ENCODE measurements around the gene GABRG3.

DNA sequence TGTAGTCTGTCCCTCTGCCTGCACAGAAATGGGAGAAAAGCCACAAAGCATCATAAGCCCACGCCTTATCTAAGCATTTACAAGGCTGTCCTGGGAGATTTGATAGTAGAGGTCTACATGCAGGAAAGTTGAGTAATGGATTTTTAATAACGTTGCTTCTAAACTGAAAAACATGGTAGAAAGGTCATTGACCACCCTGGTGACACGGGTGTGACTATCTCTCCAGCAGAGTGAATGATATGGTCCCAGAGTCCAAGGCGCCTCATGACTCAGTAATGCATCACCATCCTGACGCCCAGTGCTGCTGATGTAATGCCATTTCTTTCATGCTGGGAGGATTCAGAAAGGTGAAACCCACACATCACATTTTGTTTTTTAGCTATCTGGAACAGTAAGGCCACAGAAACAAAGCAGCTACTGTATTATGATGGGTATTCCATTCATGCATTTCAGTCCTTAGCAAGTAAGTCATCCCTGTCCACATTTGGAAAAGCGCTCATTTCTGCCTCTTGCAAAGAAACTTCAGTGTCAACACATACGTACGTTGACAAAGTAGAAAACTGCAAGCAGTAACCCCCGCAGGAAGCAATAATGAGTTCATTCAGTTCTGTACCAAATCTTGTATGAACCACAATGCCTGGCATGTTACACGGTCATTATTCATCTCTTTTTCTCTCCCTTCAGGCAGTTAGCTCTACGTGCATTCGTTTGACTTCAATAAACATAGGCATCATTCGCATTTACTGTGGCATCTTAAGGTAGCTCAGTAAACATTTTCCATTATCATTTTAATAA, 483.5 kb downstream of the GABRG3 start:
- TF ChIP-seq, protein P1, sequence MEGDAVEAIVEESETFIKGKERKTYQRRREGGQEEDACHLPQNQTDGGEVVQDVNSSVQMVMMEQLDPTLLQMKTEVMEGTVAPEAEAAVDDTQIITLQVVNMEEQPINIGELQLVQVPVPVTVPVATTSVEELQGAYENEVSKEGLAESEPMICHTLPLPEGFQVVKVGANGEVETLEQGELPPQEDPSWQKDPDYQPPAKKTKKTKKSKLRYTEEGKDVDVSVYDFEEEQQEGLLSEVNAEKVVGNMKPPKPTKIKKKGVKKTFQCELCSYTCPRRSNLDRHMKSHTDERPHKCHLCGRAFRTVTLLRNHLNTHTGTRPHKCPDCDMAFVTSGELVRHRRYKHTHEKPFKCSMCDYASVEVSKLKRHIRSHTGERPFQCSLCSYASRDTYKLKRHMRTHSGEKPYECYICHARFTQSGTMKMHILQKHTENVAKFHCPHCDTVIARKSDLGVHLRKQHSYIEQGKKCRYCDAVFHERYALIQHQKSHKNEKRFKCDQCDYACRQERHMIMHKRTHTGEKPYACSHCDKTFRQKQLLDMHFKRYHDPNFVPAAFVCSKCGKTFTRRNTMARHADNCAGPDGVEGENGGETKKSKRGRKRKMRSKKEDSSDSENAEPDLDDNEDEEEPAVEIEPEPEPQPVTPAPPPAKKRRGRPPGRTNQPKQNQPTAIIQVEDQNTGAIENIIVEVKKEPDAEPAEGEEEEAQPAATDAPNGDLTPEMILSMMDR (IDR thresholded peaks at IDR 0.05): no peak
- TF ChIP-seq POLR2A (IDR thresholded peaks at IDR 0.05): no peak
